ENCODE data around the gene ZNF598.

DNA sequence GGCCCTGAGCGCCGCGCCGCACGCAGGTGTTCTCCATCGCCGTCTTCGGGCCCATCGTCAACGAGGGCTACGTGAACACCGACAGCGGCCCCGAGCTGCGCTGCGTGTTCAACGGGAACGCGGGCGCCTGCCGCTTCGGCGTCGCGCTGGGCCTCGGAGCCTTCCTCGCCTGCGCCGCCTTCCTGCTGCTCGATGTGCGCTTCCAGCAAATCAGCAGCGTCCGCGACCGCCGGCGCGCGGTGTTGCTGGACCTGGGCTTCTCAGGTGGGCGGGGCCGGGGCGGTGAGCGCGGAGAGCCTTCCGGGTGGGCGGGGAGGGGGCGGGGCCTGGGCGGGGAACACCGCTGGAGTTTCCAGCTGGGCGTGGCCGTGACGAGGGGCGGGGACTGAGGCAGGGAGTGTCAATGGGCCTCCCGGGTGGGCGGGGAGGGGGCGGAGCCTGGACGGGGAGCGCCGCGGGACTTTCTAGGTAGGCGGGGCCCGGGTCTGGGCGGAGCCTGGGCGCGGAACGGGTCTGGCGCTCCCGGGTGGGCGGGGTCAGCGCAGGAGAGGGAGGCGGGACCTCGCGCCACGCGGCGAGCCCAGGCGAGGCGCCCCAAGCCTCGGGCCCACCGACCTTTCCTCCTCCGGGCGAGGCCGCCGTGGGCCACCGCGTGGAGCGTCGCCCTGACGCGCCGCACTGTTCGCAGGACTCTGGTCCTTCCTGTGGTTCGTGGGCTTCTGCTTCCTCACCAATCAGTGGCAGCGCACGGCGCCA, 17.5 kb downstream of the ZNF598 start:
- no peak for TF ChIP-seq POLR2AphosphoS5 (IDR thresholded peaks at IDR 0.05; ENCODE audit: borderline replicate concordance, low read depth, low read length)
- TF ChIP-seq EZH2 (IDR thresholded peaks at IDR 0.05): no peak

All from SK-N-MC (cell line).